Measurements from ENCODE around the gene GNG2.

Gene GNG2

DNA sequence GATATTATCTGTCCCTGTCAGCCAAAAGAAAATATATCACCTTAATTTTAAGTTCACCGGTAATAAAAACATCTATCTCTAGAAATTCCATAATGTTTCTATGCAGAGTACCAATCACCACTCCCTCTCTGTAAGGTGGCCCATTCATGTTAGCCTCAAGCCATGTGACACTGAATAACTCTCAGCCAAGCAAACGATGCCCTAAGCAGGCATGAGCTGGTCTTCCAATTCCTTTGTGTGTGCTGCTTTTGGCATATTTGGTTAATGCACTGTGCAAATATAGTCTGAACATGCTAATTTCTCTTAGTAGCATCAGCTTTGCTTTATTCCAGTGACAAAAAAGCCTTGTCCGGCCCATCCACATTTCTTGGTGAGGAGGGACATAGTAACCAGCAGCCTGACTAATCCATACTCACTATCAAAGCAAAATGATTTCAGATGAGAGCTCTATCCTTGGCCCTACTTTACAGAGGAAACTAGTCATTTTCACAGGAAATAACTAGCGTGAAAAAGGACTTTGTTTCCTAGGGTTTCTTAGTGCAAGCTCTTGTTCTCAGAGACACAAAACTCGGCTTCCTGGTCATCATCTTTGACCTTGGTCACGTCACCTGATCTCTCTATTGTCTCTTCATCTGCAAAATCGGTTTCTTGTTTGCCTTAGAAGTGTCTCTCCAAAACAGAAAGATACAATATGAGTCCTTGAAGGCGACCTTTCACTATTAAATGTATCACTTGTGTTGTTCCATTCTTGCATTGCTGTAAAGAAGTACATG lies 69.7 kb downstream of the GNG2 start:
- no peak for DNase-seq
- intact Hi-C loops (cut with DNase I) = no loop called here

DNA sequence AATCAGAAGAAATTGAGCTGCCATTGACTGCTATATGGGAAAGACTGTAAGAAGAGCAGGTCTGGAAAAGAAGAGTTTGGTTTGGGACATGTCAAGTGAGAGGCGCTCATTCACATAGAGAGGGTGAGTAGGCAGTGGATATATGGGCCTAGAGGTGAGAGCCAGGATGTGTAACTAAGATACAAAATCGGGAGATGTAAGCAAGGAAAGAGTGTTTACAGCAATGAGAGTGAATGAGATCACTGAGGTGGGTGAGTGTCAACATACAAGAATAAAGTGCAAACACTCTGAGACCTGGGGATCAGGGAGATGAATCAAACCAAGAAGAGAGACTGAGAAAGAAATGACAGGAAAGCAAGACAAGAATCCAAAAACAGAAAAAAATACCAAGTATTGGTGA lies 70.9 kb downstream of the GNG2 start:
- DNase-seq = no peak
- intact Hi-C loops (cut with DNase I) = no loop called here

DNA sequence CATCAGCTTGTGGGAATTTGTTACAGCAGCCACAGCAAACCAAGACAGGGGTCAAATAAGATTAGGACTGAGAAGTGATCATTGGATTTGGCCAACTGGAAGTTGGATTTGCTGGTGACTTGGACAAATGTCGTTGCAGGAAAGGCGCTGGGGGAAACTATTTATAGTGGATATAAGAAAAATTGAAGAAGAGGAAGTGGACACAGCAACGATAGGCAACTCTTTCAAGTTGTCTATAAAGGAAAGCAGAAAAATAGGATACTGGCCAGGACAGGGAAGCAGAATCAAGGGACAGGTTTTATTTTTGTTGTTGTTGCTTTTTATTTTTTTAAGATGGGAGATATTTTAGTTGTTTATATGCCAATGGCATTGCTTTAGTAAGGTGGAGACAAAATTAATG lies 72.8 kb downstream of the GNG2 start:
- intact Hi-C loops (cut with DNase I) = no loop called here
- DNase-seq = no peak

DNA sequence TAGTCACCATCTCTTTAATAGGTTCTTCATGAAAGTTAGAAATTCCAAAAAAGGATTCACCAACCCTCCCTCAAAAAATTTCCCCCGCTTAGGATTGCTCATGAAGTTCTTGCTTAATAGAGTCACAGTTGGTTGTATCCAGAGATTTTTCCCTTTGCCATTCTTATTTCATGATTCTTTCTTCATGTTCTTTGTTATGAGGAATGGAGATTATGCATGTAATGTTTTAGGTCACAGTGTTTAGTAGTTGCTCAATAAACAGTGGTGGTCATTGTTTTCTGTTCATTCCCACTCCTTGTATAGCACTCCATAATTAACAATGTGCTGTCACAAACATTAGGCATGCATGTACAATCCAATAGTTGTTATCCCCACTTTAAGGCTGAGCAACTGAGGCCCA lies 77.7 kb downstream of the GNG2 start:
- intact Hi-C loops (cut with DNase I) = no loop called here
- no peak for DNase-seq

- DNase-seq = no peak
- intact Hi-C loops (cut with DNase I) = no loop called here
Measured at GRCh38 chr14:51938821-51939220, 78.4 kb downstream of the GNG2 start.

GRCh38 chr14:51939226-51939625 lies 78.8 kb downstream of the GNG2 start:
- intact Hi-C loops (cut with DNase I) = no loop called here
- no peak for DNase-seq

DNA sequence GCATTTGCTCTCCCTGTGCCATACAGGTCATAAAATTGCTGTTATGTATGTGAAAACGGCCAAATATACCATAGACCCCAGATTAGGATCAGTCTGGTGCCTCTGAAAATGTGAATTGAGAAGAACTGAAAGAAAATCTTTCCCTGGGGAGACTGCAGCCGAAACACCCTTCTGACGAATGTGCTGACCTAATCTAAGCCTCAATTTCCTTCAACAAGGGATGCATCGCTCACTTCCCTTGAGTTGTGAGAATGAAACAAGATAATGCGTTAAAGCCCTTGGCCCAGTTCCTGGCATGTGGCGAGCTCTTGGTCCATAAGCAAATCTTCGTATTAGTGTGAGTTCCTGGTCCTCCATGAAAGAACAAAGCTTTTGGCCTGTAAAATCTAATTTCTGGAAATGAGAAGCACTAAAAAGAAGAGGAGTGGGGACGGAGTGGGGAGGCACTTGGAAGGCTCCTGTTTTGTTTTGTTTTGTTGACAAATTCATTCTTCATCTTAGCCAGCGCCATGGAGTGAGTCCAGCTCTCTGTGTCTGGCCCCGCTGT lies 79.4 kb downstream of the GNG2 start:
- intact Hi-C loops (cut with DNase I) = no loop called here
- DNase-seq = no peak

DNA sequence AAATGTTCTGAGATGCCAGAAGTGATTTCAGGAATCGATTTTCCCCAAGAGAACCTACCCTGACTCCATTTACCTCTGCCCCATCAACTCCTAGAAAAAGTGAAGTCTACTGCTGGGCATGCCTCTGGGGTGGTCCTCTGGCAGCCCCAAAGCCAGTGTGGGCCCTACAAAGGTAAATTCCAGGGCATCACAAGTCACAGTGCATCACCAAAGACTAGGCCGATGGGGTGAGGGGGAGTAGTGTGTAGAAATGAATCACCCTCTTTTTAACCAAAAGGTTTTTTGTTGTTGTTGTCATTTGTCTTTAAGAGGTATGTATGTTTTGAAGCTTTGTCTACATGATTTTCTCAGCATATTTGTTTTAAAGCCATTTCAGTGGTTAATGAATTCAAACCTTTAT lies 82.6 kb downstream of the GNG2 start:
- DNase-seq = no peak
- intact Hi-C loops (cut with DNase I) = no loop called here

- intact Hi-C loops (cut with DNase I) = no loop called here
- DNase-seq = no peak
Measured at GRCh38 chr14:51950007-51950406, 89.6 kb downstream of the GNG2 start.

GRCh38 chr14:51951656-51952055 lies 91.2 kb downstream of the GNG2 start:
- no peak for DNase-seq
- intact Hi-C loops (cut with DNase I) = no loop called here

GRCh38 chr14:51954031-51954430 lies 93.6 kb downstream of the GNG2 start:
- DNase-seq = no peak
- intact Hi-C loops (cut with DNase I) = no loop called here

DNA sequence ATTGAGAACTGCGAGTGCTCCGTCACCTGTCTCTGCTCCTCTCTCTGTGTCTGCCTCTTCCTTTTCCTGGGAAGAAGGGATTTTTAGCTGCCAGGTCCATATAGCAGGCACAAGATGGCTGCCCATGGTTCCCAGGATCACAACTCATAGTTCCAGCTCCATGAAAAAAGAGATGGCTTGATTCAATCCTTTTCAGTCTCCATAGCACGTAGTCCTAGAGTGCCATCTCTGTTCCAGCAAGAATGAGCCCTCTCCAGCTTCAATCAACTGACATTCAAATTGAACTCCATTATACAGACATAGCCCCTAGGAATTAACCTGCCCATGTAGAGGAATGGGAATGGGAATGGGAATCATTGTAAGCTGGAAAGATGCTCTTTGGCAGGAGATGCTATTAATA lies 94.2 kb downstream of the GNG2 start:
- intact Hi-C loops (cut with DNase I) = no loop called here
- no peak for DNase-seq

DNA sequence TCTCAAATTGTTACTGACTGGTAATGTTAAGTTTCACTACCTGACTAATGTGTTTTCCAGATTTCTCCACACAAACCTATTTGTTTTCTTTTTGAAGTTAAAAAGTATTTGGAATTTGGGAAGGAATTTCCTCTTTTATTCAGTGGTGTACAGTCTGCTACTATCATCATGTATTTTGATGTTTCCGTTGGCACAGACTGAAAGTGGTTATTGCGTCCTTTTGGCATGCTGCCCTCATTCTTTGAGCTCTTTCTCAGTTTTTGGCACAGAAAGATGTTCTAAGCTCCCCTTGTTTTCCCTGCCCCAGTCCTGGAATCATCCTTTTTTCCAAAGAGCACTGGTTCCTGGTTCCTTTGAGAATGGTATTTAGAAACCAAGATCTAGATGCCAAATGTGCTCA lies 97.5 kb downstream of the GNG2 start:
- intact Hi-C loops (cut with DNase I) = no loop called here
- no peak for DNase-seq

DNA sequence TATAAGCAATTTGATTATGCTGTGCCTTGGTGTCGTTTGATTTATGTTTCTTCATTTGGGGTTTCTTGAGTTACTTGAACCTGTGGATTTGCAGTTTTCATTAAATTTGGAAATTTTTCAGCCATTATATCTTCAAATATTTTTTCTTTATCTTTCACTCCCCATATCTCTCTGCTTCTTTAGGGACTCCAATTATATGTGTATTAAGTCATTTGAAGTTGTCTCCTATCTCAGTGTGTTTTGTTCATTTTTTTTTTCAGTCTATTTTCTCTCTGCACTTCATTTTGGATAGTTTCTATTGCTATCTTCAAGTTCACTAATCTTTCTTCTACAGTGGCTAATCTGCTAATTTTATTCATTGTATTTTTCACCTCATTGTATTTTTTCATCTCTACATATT lies 99.5 kb downstream of the GNG2 start:
- intact Hi-C loops (cut with DNase I) = no loop called here
- DNase-seq = no peak

DNA sequence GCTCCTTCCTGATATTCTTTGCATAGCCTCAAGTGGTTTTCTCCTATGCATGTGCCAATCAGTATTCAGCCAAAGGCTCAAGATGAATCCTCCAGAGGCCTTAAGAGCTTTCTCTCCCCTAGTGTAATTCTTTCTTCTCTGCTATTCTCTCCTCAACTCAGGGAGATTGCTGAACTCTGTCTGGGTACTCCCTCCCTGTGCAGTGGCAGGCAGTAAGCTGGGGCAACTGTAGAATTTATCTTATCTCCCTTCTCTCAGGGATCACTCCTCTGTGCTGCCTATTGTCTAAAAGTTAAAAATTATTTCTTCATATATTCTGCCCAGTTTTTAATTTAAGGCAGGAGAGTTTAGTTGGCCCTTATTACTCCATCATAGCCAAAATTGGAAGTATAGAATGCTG lies 100.5 kb downstream of the GNG2 start:
- no peak for DNase-seq
- intact Hi-C loops (cut with DNase I) = no loop called here

DNA sequence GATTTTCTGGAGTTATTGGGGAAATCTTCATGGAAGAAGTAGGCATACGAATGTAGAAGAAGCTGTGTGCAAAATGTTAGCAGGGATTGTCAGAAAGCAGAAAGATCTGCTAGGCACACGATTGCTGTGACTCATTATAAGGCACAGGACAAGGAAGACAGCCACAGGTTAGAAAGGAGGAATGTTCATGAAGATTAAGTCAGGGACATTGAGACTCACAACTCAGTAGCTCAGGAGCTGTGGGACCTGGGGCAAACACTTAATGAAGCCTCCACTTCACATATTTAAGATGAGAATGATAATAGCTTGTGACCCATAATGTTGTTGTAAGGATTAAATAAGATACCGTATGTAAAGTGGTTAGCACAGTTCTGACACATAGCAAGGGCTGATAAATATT lies 102.3 kb downstream of the GNG2 start:
- no peak for DNase-seq
- intact Hi-C loops (cut with DNase I) = no loop called here

GRCh38 chr14:51963286-51963685 lies 102.9 kb downstream of the GNG2 start:
- intact Hi-C loops (cut with DNase I) = no loop called here
- no peak for DNase-seq

DNA sequence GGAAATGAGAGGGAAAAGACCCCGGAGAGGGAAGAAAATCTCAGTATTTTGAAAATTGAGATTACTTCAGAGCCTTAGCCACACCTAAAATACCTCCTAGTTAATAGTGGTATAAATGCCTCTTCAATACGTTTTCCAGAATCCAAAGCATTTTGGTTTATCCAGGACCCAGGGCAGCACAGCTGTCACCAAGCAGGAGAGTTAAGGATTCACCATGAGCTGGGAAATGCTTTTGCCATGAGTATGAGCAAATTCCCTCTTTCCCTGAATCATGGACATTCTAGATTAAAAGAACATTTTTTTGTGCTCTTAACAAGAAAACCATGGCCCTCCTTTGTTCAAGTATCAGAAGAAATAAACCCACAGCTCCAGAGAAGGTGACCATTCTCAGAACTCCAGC lies 107.1 kb downstream of the GNG2 start:
- intact Hi-C loops (cut with DNase I) = no loop called here
- no peak for DNase-seq

DNA sequence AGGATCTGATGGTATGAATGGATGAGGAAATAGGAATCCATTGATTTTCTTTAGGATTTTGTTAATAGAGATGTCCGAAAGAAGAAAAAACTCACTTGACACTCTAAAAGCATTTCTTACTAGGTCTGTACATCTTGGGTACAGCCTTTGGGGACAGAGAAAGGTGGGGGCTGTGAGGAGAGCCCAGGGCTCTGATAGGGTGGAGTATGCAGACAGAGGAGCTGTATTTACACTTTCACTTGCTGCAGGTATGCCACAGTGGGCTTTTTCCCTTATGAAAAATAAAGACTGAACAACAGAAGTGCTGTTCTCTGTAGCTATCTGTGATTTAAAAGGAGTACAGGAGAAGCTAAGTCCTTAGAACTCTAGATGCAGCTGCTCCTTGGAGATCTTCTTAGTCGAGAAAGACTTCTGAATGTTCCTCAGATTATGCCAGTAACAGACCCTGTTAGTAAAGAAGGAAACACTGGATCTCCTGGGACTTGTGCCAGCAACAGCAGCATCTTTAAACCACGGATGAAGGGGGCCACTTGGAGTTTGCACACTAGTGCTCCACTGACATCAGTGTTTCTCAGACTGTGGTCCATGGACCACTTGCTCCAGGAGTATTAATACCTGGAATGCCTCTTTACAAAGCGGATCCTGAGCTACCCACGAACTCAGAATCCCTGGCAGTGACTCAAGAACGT lies 109.6 kb downstream of the GNG2 start:
- intact Hi-C loops (cut with DNase I) = no loop called here
- DNase-seq = no peak

- intact Hi-C loops (cut with DNase I) = no loop called here
- DNase-seq = no peak
Measured at GRCh38 chr14:51972566-51972965, 112.2 kb downstream of the GNG2 start.

- intact Hi-C loops (cut with DNase I) = no loop called here
Measured at GRCh38 chr14:51977075-51977474, 116.7 kb downstream of the GNG2 start.

More at GRCh38 chr14:51977075-51977474, 116.7 kb downstream of the GNG2 start:
- DNase-seq = no peak
